Stimulated activated CD4-positive, alpha-beta T cell treated with anti-CD3 and anti-CD28 coated beads, Interleukin-2, amount 100 ng/mL, for 24 hours (primary cell): Measurements from ENCODE around the gene ASPG.

Source experiments
- DNase-seq, 2 donors: peaks; one replicate each; pipeline ENCODE4 v3.0.0-alpha.2; 2020

ASPG gene

DNA sequence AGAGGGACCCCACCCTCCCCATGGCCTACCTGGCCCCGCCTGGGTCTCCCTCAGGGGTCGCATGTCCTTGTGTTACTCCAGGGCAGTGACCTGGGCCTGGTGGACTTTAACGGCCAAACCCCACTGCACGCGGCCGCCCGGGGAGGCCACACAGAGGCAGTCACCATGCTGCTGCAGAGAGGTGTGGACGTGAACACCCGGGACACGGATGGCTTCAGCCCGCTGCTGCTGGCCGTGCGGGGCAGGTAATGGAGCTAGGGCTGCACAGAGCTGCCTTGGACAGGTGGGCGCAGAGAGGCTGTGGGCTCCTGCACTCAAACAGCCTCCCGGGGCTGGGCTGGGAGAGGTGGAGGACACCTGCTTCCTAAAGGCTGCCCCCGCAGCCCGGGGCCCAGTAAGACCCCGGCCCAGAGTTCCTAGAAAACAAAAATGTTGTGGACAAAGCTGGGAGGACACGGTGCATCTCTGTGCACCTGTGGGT is 21.6 kb downstream of the ASPG start:
- DNase-seq, result no peak

DNA sequence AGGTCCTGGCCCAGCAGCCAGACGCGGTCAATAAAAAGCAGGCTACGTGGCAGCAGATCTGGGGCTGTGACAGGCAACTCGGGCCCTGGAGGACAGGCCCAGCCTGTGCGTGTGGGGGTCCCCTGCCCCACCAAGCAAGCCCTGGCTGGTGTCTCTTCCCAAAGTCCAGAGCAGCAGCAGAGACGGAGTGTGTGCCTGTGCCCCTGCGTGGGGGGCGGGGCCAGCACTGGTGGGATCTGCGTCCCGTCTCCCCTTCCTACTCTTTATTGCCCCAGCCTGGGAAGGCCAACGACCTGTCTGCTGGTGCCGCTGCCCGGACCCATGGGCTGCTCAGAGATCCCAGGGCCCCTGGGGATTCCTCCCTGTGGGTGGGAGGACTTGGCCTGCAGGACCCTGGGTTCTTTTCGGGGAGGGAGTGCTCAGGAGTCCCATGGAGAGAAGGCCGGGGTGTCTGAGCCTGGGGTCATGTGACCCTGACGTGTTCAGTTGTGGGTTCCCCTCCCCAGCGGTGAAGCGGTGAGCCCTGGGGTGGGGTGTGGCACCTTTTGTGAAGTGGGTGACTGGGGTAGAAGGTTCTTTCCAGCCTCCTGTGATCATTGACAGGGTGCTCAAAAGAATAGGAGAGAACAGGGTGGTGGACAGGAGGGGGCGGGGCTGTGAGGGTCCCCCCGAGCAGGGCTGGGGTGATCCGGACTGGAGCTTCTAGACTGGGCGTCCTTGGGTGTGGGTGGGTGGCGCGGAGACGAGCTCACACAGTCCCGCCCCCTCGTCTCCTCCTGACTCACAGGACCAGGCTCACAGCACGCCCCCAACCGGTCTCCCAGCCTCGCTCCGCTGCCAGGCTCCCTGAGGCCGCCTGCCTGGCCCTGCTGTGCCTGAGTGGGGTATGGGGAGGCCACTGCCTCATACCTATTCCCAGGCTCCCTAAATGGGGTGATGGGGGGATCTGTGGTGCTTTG is 22.4 kb downstream of the ASPG start:
- DNase-seq, result no peak

DNA sequence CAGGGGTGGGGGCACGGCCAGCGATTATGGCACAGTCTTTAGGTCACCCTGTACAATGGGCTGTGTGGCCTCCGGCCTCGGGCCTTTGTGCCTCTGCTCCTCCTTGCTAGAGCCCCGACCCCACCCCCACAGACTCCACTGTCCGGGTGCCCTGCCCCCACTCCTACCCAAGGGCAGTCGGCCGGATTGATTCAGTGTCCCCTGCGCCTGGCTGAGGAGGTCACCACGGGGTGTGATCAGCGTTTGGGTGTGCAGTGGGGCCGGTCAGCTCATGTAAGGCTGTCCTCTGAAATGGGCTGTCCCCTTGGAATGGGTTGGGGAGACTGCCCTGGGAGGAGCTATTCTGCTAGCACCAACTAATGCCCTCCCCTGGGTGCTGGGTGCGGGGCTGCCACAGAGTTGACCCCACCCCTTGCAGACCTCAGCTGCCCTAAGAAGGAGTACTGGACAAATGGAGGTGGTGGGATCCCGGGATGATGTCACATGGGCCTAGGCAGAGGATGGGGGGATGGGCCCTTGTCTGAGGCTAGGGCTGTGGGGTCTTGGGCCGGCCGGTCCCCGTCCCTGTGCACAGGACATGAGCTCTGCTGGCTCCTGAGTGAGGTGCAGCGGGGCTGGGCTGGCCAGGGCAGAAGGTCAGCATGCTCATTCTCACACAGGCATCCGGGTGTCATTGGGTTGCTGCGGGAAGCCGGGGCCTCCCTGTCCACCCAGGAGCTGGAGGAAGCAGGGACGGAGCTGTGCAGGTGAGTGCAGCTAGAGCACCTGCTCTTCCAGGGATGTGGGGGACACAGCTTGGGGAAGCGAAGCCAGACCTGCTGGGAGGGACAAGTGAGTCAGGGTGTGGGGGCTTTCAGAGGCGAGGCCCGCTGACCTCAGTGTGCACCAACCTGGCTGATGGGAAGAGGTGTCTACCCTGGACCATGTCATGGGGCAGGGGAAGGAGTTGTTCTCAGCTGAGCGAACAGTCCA is 23.4 kb downstream of the ASPG start:
- DNase-seq, result no peak

DNA sequence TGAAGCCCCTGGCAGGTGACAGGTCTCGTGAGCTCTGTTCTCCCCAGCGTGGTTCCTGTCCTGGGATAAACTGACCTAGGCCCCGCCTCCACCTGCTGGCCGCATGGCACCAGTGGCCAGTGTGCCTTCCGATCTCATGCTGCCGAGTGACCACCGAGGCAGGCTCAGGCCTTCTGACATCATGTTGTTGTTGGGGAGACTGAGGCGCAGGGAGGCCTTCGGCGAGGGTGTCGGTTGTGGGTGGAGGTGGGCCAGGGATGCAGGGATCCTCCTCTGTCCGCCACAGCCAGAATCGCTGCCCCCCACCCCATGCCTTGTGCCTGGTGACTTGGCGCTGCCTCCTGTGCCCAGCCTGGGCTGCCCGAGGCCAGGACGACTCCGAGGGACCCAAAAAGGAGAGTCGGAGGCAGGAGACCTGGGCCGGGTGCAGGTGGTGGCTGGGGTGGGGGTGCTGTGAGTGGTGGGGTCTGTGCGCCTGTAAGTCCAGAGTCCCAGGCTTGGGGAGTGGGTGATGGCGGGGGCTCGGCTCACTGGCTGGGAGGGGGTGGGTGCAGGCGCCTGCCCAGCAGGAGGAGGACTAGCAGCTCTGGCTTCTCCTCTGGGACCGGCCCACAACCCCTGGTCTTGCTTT is 24.3 kb downstream of the ASPG start:
- DNase-seq, result no peak

DNA sequence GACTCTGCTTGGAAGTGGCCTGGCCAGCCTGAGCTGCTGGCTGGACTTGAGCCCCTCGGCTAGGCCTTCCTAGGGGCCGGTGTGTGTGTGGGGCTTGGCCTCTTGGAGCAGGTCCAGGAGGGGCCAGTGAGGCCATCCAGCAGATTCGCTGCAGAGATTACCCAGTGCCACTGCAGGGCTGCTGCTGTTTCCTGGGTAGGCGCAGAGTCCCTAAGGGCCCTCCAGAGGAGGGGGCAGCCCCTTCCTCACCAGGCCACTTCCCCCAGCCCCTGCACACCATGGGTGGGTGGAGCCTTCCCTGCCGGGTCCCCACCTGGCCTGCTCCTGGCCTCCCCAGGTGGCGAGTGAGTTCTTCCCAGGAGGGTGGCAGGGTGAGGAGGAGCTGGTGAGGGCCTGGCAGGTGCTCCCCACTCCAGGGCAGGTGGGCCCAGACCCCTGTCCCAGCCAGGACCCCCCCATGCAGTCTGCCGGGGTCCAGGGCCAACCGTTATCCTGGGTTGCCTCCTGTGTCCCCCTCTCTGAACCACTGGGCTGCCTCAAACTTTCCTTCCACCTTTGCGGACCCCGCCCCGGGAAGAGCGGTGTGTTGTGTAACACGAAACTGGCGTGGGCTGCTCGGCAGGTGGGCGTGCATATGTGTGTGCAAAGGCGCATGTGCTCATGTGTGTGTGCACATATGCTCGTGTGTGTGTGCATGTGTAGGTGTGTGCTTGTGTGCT is 25.1 kb downstream of the ASPG start:
- no peak for DNase-seq

DNA sequence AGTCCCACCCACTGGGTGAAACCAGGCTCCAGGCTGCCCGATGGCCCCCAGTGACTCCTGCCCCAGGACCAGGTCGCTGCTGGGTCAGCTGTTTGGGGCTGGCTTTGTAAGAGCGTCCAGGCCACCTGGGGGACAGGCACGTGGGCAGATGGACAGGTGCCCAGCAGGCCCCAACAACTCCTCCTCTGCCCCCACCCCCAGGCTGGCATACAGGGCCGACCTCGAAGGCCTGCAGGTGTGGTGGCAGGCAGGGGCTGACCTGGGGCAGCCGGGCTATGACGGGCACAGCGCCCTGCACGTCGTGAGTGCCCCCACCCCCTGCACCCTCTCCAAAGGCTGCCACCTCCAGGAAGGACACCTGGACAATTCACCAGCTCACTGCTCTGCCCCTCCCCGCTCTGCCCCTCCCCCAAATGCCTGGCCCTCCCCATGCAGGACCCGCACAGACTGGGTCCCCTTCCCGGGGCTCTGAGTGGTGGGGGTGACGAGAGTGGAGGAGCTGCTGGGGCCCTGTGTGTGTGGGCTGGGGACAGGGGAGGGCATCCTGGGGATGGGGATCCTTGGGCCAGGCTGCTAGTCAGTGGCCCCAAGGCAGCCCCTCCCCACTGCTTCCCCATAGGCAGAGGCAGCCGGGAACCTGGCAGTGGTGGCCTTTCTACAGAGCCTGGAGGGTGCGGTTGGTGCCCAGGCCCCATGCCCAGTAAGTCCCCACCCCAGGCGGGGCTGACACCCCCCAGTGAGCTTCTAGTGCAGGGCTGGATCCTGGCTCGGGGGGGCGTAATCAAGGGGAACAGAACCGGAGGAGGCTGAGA is 26.0 kb downstream of the ASPG start:
- DNase-seq, result no peak

DNA sequence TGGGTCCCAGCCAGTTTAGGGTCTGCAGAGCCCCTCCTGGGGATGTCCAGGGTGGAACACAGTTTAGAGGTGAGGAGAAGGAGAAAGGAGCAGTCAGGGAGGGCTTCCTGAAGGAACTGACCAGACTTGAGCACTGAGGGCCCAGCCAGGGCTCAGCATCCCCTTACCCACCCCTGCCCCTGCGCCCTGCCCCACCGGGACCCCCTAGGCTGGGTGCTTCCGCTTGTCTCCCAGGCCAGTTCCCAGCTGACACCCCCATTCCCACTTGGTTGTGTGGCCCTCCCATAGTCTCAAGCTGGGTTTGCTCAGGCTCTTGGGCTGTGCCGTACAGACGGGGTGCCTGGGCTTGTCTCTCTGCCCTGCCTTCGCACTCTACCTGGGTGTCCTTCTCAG is 26.6 kb downstream of the ASPG start:
- DNase-seq, result no peak

DNA sequence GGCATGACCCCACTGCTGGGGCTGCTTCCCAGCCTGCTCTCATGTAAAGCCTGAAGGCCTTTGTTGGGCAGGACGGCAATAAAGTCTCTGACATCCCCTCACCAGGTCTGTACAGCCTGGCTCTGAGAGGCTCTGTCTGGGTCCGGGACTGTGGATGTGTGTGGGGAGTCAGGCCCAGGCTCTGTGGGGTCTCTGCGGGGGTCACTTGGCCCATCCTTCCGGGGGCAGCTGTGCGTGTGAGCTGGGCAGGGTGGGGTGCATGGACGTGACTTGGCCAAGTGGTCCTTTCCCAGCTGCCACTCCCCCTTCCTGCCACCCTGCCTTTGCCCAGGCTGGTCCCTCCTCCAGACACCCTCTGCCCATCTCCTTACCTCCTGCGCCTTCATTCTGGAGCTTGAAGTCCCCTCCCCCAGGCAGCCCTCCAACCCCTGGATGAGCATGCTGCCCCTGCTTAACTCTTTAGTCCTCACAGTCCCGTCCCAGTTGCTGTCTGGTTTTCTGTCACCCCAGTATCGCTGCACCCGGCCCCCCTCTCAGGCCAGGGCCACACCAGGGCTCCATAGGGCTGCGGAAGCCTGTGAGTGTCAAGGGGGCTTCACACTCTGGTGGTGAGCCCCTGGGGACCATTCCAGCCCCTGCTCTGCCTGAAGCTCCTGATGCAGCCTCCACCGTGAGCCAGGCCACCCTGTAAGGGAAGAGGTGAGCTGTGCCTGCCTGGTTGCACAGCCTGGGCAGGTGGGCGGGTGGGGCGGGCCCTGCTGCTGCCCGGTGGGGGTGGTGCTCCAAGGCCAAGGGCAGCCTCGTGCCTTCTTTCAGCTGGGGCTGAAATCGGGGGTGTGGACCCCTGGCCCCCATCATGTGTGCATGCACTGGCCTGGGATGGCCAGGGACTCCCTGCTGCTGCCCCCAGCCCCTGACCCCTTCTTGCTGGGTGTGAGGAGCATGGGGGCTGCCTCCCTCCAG is 27.4 kb downstream of the ASPG start:
- DNase-seq, result no peak

DNA sequence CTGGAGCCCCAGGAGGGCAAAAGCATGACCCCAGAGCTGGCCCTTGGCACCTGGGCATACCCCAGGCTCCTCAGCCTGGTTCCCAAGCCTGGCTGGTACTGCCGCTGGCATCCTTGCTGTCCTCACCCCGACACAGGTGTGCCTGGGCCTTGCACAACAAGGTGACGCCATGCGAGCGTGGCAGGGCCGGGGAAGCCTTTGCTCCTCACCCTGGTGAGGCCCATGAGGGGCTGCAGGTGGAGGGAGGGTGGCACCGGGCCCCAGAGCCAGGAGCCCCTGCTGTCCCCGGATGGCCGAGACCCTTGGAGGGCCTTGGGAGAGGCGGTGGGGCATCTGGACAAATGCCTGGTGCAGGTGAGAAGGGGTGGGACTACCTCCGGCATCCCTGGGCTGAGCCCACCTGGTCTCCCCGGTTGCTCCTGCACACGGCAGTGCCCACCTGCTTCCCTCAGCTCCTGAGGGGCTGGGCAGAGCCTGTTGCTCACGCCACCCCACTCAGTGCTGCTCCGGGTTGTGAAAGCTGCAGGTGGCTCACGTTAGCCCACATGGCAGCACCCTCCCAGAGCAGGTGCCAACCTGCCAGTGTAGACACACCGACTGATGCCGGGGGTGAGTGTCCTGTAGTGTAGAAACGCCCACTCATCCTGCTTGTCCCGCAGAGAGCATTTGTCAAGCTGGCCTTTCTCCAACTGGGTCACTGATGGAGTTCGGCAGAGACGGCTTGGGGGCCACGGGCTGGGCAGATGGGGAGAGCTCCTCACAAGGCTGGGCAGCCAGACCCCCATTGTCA is 28.3 kb downstream of the ASPG start:
- no peak for DNase-seq

DNA sequence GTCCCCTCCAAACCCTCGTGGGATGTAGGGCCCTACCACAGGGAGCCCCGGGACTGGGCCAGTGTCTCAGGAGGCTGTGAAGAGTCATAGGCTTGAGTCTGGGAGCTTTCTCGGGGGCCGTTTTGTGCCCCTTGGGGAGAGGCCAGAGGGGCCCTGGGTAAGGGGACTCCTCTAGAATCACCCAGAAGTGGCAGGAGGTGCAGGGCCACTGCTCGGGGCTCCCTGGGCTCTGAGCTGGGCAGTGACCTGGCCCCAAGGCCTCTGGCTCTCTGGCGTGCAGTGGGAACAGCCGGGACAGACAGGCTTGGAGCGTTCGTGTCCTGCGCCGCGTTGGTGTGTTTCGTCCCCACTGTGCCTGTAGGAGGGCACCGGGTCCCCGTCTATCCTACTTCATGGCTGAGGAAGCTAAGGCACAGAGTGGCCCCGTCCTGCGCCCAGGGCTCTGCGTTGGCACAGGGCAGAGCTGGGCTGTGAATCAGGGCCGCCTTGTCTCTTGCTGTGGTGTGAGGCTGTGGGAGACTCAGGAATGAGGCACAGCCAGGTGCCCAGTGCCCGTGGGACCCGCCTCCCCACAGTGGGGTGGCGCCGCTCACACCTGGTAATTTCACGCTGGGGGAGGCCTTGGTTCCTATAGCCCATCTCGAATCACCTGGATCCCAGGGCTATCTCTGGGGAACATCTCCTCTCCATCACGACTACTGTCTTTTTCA is 29.1 kb downstream of the ASPG start:
- DNase-seq, result no peak

DNA sequence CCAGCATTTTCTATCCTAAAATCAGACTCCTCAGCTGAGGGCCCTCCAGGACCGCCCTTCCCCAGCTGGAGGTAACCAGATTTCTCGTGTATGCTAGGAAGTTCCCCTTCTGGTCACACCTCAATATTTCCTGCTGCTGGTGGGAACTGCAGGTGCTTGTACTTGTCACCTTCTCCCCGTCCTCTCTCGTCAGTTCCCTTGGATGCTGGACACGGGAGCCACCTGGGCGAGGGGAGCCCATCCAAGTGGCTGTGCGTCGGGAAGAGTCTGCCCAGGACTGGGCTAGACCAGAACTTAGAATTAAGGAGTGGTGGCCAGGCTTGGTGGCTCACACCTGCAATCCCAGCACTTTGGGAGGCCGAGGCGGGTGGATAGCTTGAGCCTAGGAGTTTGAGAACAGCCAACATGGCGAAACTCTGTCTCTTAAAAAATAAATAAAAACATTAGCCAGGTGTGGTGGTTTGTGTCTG is 29.7 kb downstream of the ASPG start:
- DNase-seq, result no peak

DNA sequence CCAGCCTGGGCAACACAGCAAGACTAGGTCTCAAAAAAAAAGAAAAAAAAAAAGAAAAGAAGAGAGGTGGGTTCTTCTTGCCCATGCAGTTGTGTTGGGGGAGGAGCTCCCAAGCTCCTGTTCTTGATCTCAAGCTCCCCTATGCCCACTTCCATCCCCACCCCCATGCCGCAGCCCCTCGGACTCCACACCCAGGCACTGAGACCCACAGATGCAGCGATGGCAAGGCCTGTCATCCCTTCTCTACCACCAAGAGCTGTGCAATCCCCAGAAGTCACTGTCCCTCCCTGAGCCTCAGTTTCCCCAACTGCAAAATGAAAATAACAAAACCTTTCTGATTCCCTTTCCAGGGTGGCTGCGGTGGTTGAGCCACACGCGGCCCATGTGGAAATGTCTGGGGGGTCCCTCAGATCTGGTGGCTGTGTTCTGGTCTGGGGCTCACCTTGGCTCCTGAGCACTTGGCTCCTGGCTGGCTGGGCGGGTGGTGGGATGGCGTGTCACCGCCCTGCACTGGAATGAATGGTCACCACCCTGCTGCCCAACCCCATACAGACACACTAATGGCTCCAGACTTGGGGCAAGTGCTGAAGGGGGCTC is 30.3 kb downstream of the ASPG start:
- DNase-seq, result no peak

DNA sequence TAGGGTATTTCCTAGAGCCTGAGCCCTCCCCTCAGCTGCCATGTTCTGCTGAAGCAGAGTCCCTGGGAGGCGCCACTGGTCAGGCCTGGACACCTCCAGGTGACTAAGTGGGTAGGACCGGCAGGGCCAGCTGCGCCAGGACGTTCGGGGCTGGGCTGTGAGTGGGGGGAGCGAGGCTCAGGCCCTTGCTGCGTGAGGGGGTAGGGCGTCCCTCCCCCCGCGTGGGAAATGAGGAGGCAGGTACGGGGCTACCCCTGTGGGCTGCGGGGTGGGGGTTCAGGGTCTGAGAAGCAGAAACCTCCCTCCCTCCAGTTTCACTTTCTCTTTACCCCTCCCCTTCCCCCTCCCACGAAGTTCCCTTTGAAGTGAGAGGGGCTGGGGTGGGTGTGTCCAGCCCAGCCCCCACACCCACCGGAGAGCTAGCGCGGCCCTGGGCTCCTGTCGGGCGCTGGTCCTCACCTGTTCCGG is 30.8 kb downstream of the ASPG start:
- DNase-seq, result no peak

DNA sequence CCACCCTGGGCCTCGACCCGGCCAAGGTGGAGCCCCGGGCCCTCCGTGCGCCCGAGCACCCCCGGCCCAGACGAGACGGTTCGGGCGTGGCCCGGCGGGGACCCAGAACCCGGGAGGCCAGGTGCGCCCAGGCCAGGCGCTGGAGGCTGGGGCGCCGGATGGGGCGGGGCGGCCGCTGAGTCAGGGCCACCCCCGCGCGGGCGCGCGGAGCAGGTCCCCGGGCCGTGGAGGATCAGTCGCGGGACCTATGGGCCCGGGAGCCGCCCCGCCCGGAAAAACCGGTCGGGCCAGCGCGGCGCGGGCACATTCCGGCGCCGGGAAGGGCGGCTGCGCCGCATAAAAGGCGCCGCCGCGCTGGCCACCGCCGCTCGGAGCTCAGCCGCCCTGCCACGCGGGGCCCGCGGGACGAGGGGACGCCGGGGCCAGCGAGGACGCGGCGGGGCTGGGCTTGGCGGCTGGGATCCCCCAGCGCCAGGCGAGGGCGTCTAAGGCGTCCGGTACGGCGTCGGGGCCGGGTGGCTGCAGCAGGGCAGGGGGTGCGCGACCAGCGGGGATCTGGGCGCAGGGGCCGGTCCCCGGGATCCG is 31.3 kb downstream of the ASPG start:
- DNase-seq, result peak in 1 of 2 donors; percentile 38

DNA sequence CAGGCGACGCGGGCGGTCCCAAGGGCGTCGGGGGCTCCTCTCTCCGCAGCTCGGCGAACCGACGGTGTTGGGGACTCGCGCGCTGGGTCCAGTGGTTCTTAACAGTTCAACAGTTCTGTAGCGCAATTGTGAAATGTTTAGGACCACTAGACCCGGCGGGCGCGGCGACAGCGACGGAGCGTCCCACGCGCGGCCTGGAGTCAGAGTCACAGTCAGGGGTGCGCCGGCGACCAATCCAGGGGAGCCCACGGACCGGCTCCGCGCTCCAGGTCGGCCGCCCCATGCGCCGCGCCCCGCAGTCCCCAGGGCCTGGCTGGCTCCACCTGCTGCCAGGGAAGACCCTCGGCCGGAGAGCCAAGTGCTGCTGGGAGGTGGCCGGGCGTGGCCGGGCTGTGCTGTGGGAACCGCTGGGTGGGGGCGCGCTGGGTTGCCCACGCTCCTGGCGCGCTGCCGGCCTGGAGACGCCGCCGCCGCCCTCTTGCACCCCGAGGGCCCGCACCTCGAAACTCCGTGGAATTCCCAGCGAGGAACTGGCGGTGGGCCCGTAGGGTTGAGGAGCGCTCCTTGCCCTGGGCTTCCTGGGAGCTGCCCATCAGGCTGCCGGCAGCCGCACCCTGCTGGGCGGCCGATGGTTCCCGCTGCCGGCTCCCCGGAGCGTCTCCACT is 32.0 kb downstream of the ASPG start:
- DNase-seq, result no peak

DNA sequence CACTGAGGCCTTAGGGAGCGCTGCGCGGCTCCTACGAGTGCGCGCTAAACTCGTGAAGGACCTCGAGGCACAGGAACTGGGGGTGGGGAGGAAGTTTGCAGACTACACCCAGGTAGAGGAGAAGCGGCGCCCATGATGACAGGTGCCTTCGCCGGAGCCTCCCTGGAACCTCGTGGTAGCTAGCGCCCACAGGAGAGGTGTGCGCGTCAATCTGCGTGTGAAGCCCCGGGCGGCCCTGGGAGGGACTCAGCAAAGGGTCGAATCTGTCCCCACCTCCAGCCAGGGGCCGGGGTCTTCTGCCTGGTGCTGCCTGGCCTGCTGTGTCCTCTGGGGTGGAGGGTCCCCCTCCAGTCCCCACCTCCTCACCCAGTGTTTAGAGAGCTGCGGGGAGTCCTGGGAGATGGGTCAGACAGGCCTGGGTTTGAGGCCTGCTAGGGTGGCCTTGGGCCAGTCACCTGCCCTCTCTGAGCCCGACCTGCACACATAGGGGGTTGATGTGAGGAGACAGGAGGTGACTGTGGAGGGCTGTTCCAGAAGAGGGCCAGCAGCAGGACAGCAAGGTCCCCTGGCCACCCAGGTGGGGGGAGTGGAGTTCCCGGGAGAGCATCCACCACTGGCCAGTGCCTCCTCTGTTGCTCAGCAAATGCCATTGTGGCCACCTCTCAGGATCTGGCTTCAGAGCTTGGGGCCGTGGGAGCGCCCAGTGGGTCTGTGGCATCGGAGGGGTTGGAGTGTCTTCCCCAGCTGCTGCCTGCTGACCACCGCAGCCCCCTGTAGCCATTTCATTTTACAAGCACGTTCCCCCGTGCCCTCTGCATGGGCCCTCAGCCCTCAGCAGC is 32.7 kb downstream of the ASPG start:
- DNase-seq, result no peak
